HUES48 (cell line): ENCODE results near the gene ZIC5.
A peak's percentile ranks its signal among the peaks of the same experiment; 100 is the strongest.
"Not testable (repeated sequence)": the region's sequence is repeated elsewhere in the genome, so short reads cannot be mapped to it uniquely, and the experiment has no call there.

Experiments
- H3K27ac ChIP-seq: one replicate; pipeline ENCODE4 v1.7.0; 2013; ENCODE audit warnings: low read depth, low read length, inconsistent platforms
- H3K27me3 ChIP-seq: 2 replicates; pipeline ENCODE4 v1.6.1; 2013; ENCODE audit warnings: mild to moderate bottlenecking, low read length; ENCODE audit not compliant: control insufficient read depth, insufficient read depth
- H3K36me3 ChIP-seq: 2 replicates; pipeline ENCODE4 v1.6.1; 2013; ENCODE audit warnings: low read length; ENCODE audit not compliant: control insufficient read depth, insufficient read depth
- H3K4me1 ChIP-seq: 2 replicates; pipeline ENCODE4 v1.6.1; 2013; ENCODE audit warnings: mild to moderate bottlenecking, low read length; ENCODE audit not compliant: control insufficient read depth, insufficient read depth
- H3K4me3 ChIP-seq: 2 replicates; pipeline ENCODE4 v1.5.1; 2013; ENCODE audit warnings: mild to moderate bottlenecking, low read depth, low read length
- H3K9ac ChIP-seq: 2 replicates; pipeline ENCODE4 v1.6.1; 2013; ENCODE audit warnings: mild to moderate bottlenecking, low read depth, low read length, moderate library complexity
- H3K9me3 ChIP-seq: 2 replicates; pipeline ENCODE4 v1.6.1; 2013; ENCODE audit warnings: low read length; ENCODE audit not compliant: control insufficient read depth, insufficient read depth

Gene ZIC5

GRCh38 chr13:99956473-99957349 lies 14.9 kb downstream of the ZIC5 start:
- H3K4me1 ChIP-seq, result peaks cover 31% of the 10 kb centered on the region
- no peaks in the 10 kb centered on the region for H3K9me3 ChIP-seq
- H3K27me3 ChIP-seq, result peaks cover 88% of the 10 kb centered on the region
- no peak overlapping the region; the same call in 1 of the 2 replicates for H3K9ac ChIP-seq
- no peaks in the 10 kb centered on the region for H3K36me3 ChIP-seq
- peak overlapping the region; percentile 55 for H3K4me3 ChIP-seq
- peak overlapping the region; percentile 43 for H3K27ac ChIP-seq

GRCh38 chr13:99955747-99956472 lies 15.7 kb downstream of the ZIC5 start:
- H3K4me3 ChIP-seq, result peak overlapping the region; percentile 55
- no peaks in the 10 kb centered on the region for H3K36me3 ChIP-seq
- peaks cover 79% of the 10 kb centered on the region for H3K27me3 ChIP-seq
- H3K9me3 ChIP-seq, result no peaks in the 10 kb centered on the region
- peaks cover 23% of the 10 kb centered on the region for H3K4me1 ChIP-seq
- H3K9ac ChIP-seq, result no peak overlapping the region; the same call in 1 of the 2 replicates
- H3K27ac ChIP-seq, result no peak overlapping the region

- Histone ChIP-seq H3K27ac (no peak overlapping the region), H3K9me3 (no peaks in the 10 kb centered on the region), H3K27me3 (peaks cover 73% of the 10 kb centered on the region), H3K36me3 (no peaks in the 10 kb centered on the region), H3K9ac (no peak overlapping the region), H3K4me1 (peaks cover 22% of the 10 kb centered on the region), H3K4me3 (peak overlapping the region; percentile 55)
These were observed 16.3 kb downstream of the ZIC5 start for GRCh38 chr13:99955107-99955746.

GRCh38 chr13:99953138-99953755 lies 18.3 kb downstream of the ZIC5 start:
- Histone ChIP-seq H3K27me3 (peaks cover 53% of the 10 kb centered on the region), H3K27ac (no peak overlapping the region), H3K4me3 (no peak overlapping the region), H3K9me3 (no peaks in the 10 kb centered on the region), H3K36me3 (no peaks in the 10 kb centered on the region), H3K9ac (no peak overlapping the region), H3K4me1 (peaks cover 24% of the 10 kb centered on the region)

GRCh38 chr13:99951666-99952065 lies 19.9 kb downstream of the ZIC5 start:
- Histone ChIP-seq H3K27me3 (peaks cover 40% of the 10 kb centered on the region), H3K4me1 (peaks cover 19% of the 10 kb centered on the region)
- not testable (repeated sequence) for H3K36me3 ChIP-seq, H3K9ac ChIP-seq, H3K4me3 ChIP-seq, H3K27ac ChIP-seq, H3K9me3 ChIP-seq

GRCh38 chr13:99949679-99950413 lies 21.7 kb downstream of the ZIC5 start:
- H3K4me3 ChIP-seq, result no peak overlapping the region
- peak overlapping the region; percentile 31 for H3K27ac ChIP-seq
- no peaks in the 10 kb centered on the region for H3K9me3 ChIP-seq
- peaks cover 22% of the 10 kb centered on the region for H3K27me3 ChIP-seq
- peaks cover 17% of the 10 kb centered on the region for H3K4me1 ChIP-seq
- no peak overlapping the region for H3K9ac ChIP-seq
- no peaks in the 10 kb centered on the region for H3K36me3 ChIP-seq

- H3K4me1 ChIP-seq, result peaks cover 16% of the 10 kb centered on the region
- no peak overlapping the region for H3K4me3 ChIP-seq
- H3K9me3 ChIP-seq, result no peaks in the 10 kb centered on the region
- H3K36me3 ChIP-seq, result no peaks in the 10 kb centered on the region
- peaks cover 14% of the 10 kb centered on the region for H3K27me3 ChIP-seq
- H3K9ac ChIP-seq, result no peak overlapping the region
- H3K27ac ChIP-seq, result peak overlapping the region; percentile 31
These were observed 22.5 kb downstream of the ZIC5 start for GRCh38 chr13:99948907-99949678.

GRCh38 chr13:99948411-99948810 lies 23.2 kb downstream of the ZIC5 start:
- Histone ChIP-seq H3K4me3 (no peak overlapping the region), H3K27me3 (peaks cover 7% of the 10 kb centered on the region), H3K36me3 (no peaks in the 10 kb centered on the region), H3K9ac (no peak overlapping the region), H3K4me1 (peaks cover 16% of the 10 kb centered on the region), H3K27ac (no peak overlapping the region), H3K9me3 (no peaks in the 10 kb centered on the region)

- Histone ChIP-seq H3K9me3 (no peaks in the 10 kb centered on the region), H3K4me3 (no peak overlapping the region), H3K27me3 (no peaks in the 10 kb centered on the region; the same call in 1 of the 2 replicates), H3K4me1 (peaks cover 13% of the 10 kb centered on the region), H3K27ac (no peak overlapping the region), H3K9ac (no peak overlapping the region), H3K36me3 (no peaks in the 10 kb centered on the region)
These were observed 23.9 kb downstream of the ZIC5 start for GRCh38 chr13:99947666-99948065.

GRCh38 chr13:99945515-99945914 lies 26.1 kb downstream of the ZIC5 start:
- H3K9me3 ChIP-seq, H3K27me3 ChIP-seq: not testable (repeated sequence)
- H3K4me1 ChIP-seq, result peaks cover 13% of the 10 kb centered on the region

More at GRCh38 chr13:99945515-99945914, 26.1 kb downstream of the ZIC5 start:
- not testable (repeated sequence) for H3K9ac ChIP-seq, H3K36me3 ChIP-seq, H3K27ac ChIP-seq, H3K4me3 ChIP-seq
